Amniotic epithelial cell (primary cell): Measurements from ENCODE around the gene DGAT2.
"Not testable (repeated sequence)": the region's sequence is repeated elsewhere in the genome, so short reads cannot be mapped to it uniquely, and the experiment has no call there.

Source experiments
- DNase-seq: peaks from one replicate; pipeline ENCODE4 v3.0.0-alpha.2; 2010; ENCODE audit warnings: low read depth

Gene DGAT2

GRCh38 chr11:75754933-75755332, 13.6 kb upstream of the DGAT2 start:
- DNase-seq, result not testable (repeated sequence)

DNA sequence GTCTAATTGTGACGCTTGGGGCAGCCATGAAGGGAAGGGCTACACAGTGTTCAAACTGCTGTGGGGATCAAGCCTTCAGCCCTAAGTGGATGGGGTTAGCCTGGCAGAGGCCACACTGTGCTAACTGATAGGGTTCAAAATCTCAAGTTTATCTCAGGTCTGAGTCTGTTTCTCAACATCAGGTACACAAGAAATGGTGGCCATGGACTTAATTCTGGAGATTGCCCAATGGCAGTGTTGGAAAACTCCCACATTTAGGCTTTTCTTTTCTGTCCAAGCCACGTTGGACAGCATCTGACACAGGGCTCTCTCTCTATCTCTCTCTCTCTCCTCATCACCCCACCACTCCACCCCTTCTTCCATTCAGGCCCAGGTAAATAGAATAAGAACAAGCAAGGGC, 10.9 kb upstream of the DGAT2 start:
- no peak for DNase-seq

DNA sequence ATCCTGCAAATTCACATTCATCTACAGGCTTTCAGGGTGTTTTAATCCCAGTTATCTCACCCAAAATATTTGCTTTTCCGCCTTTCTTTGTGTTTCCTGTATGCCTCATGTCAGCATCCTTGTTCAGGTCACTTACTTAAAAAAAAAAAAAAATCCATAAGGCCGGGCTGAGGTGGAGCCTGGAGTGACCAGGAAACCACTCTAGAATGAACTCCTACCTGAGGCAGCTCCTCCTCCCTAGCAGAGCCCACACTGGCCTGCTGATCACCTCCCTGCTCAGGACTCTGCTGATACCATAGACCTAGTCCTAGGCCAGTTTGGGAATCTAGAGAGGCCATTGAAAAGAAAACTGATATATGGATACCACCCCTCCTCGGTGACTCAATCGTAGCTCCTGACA, 8.7 kb upstream of the DGAT2 start:
- DNase-seq, result no peak

GRCh38 chr11:75760243-75760642, 8.3 kb upstream of the DGAT2 start:
- no peak for DNase-seq

DNA sequence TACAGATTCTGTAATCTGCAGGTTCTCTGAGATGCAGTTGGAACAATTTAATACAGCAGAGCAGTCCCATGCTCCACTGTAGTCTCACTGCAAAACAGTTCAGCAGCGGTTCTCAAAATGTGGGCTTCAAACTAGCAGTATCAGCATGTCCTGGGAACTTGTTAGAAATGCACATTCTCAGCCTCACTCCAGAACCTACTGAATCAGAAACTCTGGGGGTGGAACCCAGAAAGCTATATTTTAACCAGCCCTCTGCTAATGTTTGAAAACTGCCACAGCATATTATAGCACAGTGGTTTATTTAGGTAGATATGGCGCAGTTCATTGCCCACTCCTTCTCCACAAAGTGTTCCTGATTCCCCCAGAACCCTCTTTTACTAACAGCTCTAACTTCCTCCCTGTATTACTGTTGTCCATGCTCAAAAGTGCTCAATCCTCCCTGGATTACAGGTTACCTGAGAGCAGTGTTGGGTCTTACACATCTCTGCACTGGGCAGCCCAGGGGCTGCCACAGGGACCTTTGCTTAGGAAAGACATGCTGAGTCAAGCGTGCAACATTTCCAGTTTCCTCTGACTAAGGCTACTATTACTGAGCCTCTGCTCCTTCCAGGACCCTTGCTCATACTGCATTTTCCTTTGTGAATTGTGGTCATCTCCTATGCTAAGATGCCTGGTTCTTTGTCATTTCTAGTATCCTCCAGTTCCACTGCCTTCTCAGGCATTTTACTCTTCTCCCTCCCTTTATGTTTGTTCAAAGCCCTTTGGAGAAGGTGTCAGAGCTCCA, 7.7 kb upstream of the DGAT2 start:
- peak; percentile 75 for DNase-seq

DNA sequence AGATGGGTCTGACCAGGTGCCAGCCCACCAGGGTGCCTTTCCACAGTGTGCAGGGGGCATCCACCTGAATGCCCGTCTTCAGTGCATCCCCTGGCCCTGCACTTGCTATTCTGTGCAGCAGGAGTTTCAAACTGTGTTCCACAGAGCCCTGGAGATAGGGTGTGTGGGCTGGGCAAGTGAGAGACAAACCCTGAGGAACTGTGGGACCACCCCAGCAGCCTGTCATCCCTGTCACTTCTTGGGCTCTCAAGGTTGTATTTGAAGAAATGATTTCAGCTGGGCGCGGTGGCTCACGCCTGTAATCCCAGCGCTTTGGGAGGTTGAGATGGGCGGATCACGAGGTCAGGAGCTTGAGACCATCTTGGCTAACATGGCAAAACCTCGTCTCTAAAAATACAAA, 6.4 kb upstream of the DGAT2 start:
- DNase-seq, result no peak

GRCh38 chr11:75762885-75763284, 5.7 kb upstream of the DGAT2 start:
- DNase-seq, result peak; percentile 92

- DNase-seq, result no peak
These were observed 4.7 kb upstream of the DGAT2 start for GRCh38 chr11:75763846-75764245.

DNA sequence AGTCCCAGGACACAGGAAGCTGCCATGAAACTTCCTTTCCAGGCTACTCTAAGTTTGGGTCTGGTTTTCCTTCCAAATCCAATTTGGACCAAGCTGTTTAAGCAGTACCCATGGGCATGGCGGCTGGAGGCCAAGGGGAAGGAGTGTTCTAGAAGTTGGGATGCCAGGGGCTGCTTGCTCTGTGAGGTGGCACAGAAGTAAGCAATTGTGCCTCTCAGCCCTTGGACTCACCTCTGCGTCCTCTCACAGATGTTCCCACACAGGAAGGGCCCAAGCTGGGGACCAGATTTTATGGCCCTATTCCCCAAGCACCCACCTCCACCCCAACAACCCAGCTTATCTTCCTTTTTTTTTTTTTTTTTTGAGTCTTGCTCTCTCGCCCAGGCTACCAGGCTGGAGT, 3.5 kb upstream of the DGAT2 start:
- DNase-seq, result no peak

DNA sequence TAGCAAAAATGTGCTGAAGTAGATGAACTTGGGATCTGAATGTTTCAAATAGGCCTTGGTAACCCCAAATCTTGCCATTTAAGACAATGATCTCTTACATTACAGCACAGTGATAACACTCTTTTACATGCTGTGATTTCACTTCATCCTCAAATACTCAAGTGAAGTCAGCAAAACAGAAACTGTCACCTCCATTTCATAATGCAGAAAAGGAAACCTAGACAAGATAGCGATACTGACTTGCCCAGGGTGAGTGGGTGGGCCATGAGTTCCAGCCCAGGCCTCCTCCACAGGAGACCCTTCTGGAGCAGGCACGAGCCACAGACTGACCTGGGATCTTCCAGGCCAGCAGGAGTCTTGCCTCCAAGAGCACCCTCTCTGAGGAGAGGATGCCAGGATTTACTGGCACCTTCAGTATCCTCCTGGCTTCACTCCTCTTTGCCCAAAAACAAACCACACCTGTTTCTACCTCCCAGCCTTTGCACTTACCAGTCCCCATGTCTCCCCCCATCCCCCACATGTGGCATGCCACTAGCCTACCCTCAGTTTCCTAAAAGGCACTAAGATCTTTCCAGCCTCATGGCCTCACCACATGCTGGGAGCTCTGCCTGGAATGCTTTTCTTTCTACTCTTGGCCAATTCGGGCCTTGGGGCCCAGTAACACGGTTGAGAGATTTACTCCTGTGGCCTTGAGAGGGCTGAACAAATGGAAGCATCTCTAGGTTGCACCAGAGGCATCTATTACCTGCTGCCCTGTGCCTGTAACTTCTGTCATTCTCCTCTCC, 1.9 kb upstream of the DGAT2 start:
- DNase-seq, result peak; percentile 43

DNA sequence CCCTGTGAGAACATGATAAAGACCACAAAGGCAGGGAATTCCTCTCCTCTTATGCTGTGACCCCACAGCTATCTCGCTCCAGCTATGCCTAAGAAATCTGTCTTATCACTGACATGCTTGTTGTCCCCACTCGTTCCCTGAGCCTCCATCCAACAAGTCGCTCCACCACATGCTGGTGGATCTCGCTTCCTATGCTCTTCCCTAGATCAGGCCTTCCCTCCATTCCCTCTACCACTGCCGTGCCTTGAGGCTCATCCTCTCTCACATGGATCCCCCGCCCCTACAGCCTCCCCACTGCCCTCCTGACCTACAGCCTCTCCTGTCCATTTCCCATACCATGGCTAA, 1.4 kb upstream of the DGAT2 start:
- DNase-seq, result no peak

DNA sequence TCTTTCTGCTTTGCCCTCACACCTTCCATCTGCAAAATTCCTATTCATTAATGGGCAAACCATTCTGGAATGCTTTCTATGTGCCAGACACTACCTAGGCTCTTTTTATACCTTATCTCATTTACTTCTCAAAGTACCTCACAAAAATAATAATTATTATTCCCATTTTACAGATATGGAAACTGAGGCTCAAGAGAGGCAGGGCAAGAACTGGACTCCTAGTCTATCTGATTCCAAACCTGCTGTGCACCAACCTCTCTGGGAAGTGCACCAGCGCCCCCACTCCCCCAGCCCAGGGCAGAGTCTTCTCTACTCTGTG, 826 bp upstream of the DGAT2 start:
- DNase-seq, result no peak

GRCh38 chr11:75768909-75769771, 562 bp downstream of the DGAT2 start:
- DNase-seq, result no peak

DNA sequence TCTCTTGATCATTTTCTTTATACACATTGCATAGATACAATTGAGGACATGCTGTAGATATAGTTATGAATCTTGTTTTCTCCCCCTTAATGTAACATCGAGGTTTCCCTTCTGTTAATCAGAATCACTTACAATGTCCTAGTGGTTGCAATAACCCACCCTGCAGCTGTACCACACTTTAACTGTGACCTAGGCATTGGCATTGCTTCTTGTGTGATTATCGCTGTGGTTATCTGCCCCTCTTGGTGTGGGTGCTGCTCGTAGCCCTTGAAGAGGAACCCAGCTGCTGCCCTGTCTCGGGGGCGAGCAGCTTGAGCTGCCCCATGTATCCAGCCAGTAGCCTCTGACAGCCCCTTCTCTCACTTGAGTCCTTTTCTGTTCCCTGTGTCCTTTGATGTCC, 1.5 kb downstream of the DGAT2 start:
- no peak for DNase-seq

DNA sequence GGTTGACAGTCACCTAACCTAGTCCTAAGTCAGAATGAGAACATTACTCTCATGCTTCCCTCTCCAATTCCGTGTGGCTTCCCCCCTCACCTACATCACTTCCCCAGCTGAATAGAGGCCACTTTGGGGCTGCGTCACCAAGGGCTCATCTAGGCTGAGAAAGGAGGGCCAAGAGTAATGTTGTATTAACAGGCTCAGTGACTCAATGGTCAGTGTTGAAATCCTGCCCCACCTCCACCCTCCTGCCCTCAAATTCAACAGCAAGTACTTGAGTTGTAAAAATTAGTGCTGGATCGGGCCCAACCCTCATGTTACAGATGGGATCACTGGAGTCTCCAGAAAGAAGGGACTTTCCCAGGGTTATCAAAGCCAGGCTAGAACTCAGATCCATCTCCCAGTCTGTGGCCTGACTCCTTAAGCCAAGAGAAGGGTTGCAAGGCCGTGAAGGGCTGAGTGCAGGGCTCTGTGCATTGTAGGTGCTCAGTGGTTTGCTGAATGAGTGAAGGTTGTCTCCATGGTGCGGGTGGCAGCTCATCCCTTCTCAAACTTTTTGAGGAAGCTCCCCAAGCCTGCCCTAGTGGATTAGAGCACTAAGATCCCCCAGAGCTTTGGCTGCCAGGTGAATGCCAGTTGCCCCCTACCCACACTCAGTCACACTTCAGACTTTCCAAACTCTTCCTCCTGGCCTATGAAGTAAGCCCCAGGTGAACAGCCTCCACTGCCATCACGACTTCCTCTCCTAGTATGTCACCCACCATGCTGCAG, 3.2 kb downstream of the DGAT2 start:
- DNase-seq, result peak; percentile 96

DNA sequence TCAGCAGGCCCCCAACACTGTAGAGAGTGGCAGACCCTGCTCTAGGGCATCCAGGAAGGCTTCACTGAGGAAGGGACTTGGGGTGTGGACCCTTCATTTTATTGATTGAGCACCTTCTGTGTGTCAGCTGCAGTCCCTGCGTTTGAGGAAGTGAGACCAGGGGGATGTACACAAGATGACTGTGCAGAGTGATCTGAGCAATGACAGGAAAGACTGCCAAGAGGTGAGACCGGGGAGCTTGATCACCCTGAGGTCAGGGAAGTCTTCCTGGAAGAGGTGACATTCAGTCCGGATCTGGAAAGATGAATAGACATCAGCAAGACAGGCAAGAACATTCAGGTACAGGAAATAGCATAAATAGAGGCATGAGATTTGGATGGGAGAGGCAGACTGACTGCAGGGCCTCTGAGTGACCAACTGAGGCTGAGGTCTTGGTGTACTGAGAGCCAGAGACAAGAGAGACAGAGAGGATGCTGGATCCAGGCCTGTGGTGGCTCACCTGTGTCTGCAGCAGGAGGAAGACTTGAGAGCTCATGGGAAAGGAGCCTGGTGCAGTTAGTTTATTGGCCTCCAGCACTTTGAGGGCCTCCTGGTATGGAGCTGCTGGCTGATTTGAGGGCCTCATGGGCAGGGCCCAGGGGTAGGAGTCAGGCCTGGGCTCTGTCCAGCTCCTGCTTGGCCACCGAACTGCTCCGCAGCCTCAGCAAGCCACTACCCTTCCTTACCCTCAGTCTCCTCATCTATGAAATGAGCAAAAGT, 5.2 kb downstream of the DGAT2 start:
- no peak for DNase-seq

- DNase-seq, result no peak
These were observed 6.5 kb downstream of the DGAT2 start for GRCh38 chr11:75775056-75775455.

DNA sequence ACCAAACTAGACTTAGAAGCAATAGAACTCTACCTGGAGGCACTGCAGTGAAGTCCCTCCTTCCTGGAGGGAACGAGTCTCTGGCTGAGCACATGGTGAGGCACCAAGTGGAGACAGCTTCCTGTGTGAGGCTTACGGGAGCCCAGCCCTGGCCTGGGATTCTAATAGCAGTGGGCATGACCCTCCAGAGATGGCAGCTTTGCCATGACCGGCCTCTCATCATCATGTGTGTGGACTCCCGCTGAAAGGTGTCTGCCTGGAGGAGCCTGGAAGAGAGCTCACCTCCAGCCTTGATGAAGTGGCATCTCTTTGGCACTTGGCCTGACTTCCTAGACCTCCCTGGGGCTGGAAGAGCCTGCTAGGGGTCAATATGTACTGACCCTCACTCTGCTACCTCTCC, 8.0 kb downstream of the DGAT2 start:
- DNase-seq, result no peak

GRCh38 chr11:75777461-75778110, 9.0 kb downstream of the DGAT2 start:
- DNase-seq, result no peak

DNA sequence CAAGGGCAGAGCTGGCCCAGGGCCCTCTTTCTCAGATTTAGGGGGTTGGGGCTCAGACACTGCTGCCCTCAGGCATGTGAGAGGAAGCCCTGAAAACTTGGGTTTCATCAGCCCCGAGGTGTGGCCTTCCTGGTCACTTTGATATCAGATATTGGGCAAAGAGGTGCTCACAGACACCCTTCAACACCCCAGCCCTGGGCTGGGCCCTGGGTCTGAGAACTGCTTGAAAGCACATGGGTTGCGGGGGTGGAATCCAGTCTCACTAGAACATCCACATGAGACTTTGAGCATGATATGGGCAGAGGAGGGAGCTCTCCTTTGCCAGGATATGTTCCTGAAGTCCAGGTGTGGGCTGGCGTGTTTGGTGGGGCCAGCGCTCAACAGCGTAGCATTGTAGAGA, 10.4 kb downstream of the DGAT2 start:
- no peak for DNase-seq

DNA sequence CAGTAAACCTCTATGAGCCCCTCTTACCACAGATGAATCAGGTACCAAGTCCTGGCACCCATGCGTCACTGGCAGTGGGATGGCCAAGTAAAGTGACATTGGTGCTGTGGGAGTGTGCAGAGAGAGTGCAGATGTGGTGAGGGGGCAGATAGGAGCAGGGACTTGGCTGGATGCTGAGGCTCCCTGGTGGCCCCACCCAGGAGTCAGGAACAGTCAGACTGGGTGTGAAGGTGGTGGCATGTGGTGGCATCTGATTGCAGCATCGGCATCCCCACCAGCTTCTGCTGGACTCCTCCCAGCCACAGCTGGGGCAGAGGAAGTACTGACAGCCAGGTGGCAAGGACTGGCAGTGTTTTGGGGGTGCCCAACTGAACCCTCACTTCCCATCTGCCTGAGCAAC, 11.4 kb downstream of the DGAT2 start:
- DNase-seq, result no peak
